SK-N-SH treated with all-trans-retinoic acid at 6 μM for 48 hours (cell line): ENCODE measurements around the gene BAIAP2L1.

Experiments used
- ATAC-seq: fragments of 200-7000 bp; cut with Tn5 transposase; 3 replicates; pipeline ENCODE4 v1.9.1; 2020; ENCODE audit warnings: mild to moderate bottlenecking, moderate library complexity
- ARNTL ChIP-seq: fragments of 450-650 bp; formaldehyde crosslinking; IDR thresholded peaks from 2 replicates; pipeline ENCODE4 v1.5.0; 2020; ENCODE audit warnings: low read depth, mild to moderate bottlenecking, moderate library complexity, borderline replicate concordance
- BACH2 ChIP-seq: fragments of 250-450 bp; sonication (Bioruptor Pico); IDR thresholded peaks from 2 replicates; pipeline ENCODE4 v1.9.0; 2021; ENCODE audit warnings: mild to moderate bottlenecking, borderline replicate concordance
- CREB5 ChIP-seq: fragments of 250-450 bp; sonication (Bioruptor Pico); IDR thresholded peaks from 2 replicates; pipeline ENCODE4 v1.5.1; 2020; ENCODE audit warnings: low read depth, mild to moderate bottlenecking, moderate library complexity
- CSDC2 ChIP-seq: fragments of 250-450 bp; sonication (Bioruptor Pico); IDR thresholded peaks from 2 replicates; pipeline ENCODE4 v1.5.0; 2020; ENCODE audit warnings: mild to moderate bottlenecking, moderate library complexity
- CSRNP3 ChIP-seq: fragments of 250-450 bp; sonication (Bioruptor Pico); IDR thresholded peaks from 2 replicates; pipeline ENCODE4 v1.5.1; 2021; ENCODE audit warnings: mild to moderate bottlenecking, moderate library complexity
- GLIS3 ChIP-seq: fragments of 250-450 bp; sonication (Bioruptor Pico); IDR thresholded peaks from 2 replicates; pipeline ENCODE4 v1.5.0; 2020; ENCODE audit warnings: mild to moderate bottlenecking, moderate library complexity
- ISL1 ChIP-seq: fragments of 250-450 bp; sonication (Bioruptor Pico); IDR thresholded peaks from 2 replicates; pipeline ENCODE4 v2.1.2; 2022; ENCODE audit warnings: mild to moderate bottlenecking, moderate library complexity
- OSR1 ChIP-seq: fragments of 250-450 bp; sonication (Bioruptor Pico); IDR thresholded peaks from 2 replicates; pipeline ENCODE4 v1.8.0; 2022; ENCODE audit warnings: moderate library complexity, mild to moderate bottlenecking, inconsistent platforms
- PATZ1 ChIP-seq: fragments of 250-450 bp; sonication (Bioruptor Pico); IDR thresholded peaks from 2 replicates; pipeline ENCODE4 v1.8.0; 2020; ENCODE audit warnings: mild to moderate bottlenecking, moderate library complexity, borderline replicate concordance
- POU6F1 ChIP-seq: fragments of 250-450 bp; sonication (Bioruptor Pico); IDR thresholded peaks from 2 replicates; pipeline ENCODE4 v1.8.0; 2021; ENCODE audit warnings: low read depth, mild to moderate bottlenecking, moderate library complexity, borderline replicate concordance
- PPARA ChIP-seq: fragments of 250-450 bp; sonication (Bioruptor Pico); IDR thresholded peaks from 2 replicates; pipeline ENCODE4 v1.5.0; 2020; ENCODE audit warnings: mild to moderate bottlenecking, borderline replicate concordance
- RARB ChIP-seq: fragments of 250-450 bp; sonication (Bioruptor Pico); IDR thresholded peaks from 2 replicates; pipeline ENCODE4 v1.8.0; 2021; ENCODE audit warnings: mild to moderate bottlenecking, moderate library complexity
- SNAI2 ChIP-seq: fragments of 250-450 bp; sonication (Bioruptor Pico); IDR thresholded peaks from 2 replicates; pipeline ENCODE4 v1.5.0; 2020; ENCODE audit warnings: mild to moderate bottlenecking, moderate library complexity
- TCF4 ChIP-seq: fragments of 250-450 bp; sonication (Bioruptor Pico); IDR thresholded peaks from 2 replicates; pipeline ENCODE4 v1.8.0; 2021; ENCODE audit warnings: mild to moderate bottlenecking, moderate library complexity, borderline replicate concordance
- TSHZ2 ChIP-seq: fragments of 250-450 bp; sonication (Bioruptor Pico); IDR thresholded peaks from 2 replicates; pipeline ENCODE4 v1.5.0; 2020; ENCODE audit warnings: mild to moderate bottlenecking, moderate library complexity
- ZC3H10 ChIP-seq: fragments of 250-450 bp; sonication (Bioruptor Pico); IDR thresholded peaks from 2 replicates; pipeline ENCODE4 v1.5.1; 2021; ENCODE audit warnings: mild to moderate bottlenecking, moderate library complexity
- ZFP3 ChIP-seq: fragments of 250-450 bp; sonication (Bioruptor Pico); IDR thresholded peaks from 2 replicates; pipeline ENCODE4 v1.5.0; 2020; ENCODE audit warnings: mild to moderate bottlenecking, moderate library complexity
- ZFP30 ChIP-seq: fragments of 450-650 bp; formaldehyde crosslinking; IDR thresholded peaks from 2 replicates; pipeline ENCODE4 v1.5.0; 2022; ENCODE audit warnings: mild to moderate bottlenecking, moderate library complexity
- ZNF565 ChIP-seq: fragments of 450-650 bp; formaldehyde crosslinking; conservative IDR thresholded peaks from 2 replicates; pipeline ENCODE4 v1.5.0; 2020; ENCODE audit warnings: low read depth, mild to moderate bottlenecking, moderate library complexity
- ZNF70 ChIP-seq: fragments of 450-650 bp; formaldehyde crosslinking; IDR thresholded peaks from 2 replicates; pipeline ENCODE4 v1.5.0; 2020; ENCODE audit warnings: mild to moderate bottlenecking, moderate library complexity
- ZNF8 ChIP-seq: fragments of 450-650 bp; formaldehyde crosslinking; IDR thresholded peaks from 2 replicates; pipeline ENCODE4 v1.5.0; 2020; ENCODE audit warnings: mild to moderate bottlenecking, moderate library complexity

Gene BAIAP2L1

GRCh38 chr7:98394377-98394836 lies 6.5 kb downstream of the BAIAP2L1 start:
- ATAC-seq = peak; percentile 90
- TF ChIP-seq POU6F1 (no peak), ZFP30 (CRISPR knock-in tag) (no peak), CSDC2 (CRISPR knock-in tag) (no peak), RARB (CRISPR knock-in tag) (no peak), ARNTL (CRISPR knock-in tag) (no peak), ZC3H10 (CRISPR knock-in tag) (no peak), TSHZ2 (CRISPR knock-in tag) (no peak), SNAI2 (CRISPR knock-in tag) (no peak), ZFP3 (CRISPR knock-in tag) (no peak), PPARA (CRISPR knock-in tag) (no peak), ZNF565 (CRISPR knock-in tag) (no peak)

GRCh38 chr7:98387544-98388226 lies 13.2 kb downstream of the BAIAP2L1 start:
- TF ChIP-seq SNAI2 (CRISPR knock-in tag) (no peak), ZNF70 (no peak), OSR1 (CRISPR knock-in tag) (no peak), CSDC2 (CRISPR knock-in tag) (no peak), ZFP30 (CRISPR knock-in tag) (no peak), ZC3H10 (CRISPR knock-in tag) (no peak), ISL1 (no peak), ZNF565 (CRISPR knock-in tag) (no peak), ARNTL (CRISPR knock-in tag) (no peak), PATZ1 (CRISPR knock-in tag) (no peak), BACH2 (CRISPR knock-in tag) (no peak), CSRNP3 (CRISPR knock-in tag) (no peak), CREB5 (no peak), POU6F1 (no peak), ZFP3 (CRISPR knock-in tag) (no peak), ZNF8 (no peak), GLIS3 (CRISPR knock-in tag) (no peak), PPARA (CRISPR knock-in tag) (no peak), TCF4 (CRISPR knock-in tag) (no peak), RARB (CRISPR knock-in tag) (no peak)
- no peak for ATAC-seq
